Measurements from ENCODE around the gene BUB1.
"Not testable (repeated sequence)": the region's sequence is repeated elsewhere in the genome, so short reads cannot be mapped to it uniquely, and the experiment has no call there.

The BUB1 gene

GRCh38 chr2:110655701-110656100 lies 22.2 kb downstream of the BUB1 start:
- no peak for DNase-seq (ENCODE audit: low read depth)

DNA sequence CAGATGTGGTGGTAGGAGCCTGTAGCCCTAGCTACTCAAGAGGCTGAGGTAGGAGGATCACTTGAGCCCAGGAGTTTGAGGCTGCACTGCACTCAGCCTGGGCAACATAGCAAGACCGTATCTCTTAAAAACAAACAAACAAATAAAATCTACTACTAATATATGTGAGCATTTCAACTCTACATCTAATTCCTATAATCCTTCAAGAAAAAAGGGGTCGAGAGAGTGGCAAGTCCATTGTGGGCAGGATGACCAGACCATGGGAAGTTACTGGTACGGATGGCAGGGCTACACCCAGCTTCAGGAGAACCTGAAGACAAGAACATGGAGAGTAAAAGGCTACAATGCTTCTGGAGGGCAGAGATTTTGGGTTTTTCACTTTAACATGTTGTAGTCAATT lies 24.0 kb downstream of the BUB1 start:
- no peak for DNase-seq (ENCODE audit: low read depth)

- no peak for DNase-seq (ENCODE audit: low read depth)
Observed at GRCh38 chr2:110650346-110650745, 27.5 kb downstream of the BUB1 start.

DNA sequence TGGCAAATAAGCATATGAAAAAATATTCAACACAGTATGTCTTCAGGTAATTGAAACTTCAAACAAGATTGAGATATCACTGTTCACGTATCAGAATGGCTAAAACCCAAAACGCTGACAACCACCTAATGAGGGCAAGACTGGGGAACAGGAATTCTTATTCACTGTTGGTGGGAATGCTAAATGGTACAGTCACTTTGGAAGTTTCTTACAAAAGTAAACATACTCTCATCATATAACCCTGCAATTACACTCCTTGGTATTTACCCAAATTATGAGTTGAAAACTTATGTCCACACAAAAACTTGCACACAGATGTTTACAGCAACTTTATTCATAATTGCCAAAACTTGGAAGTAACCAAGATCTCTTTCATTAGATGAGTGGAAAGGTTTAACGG lies 30.1 kb downstream of the BUB1 start:
- no peak for DNase-seq (ENCODE audit: low read depth)

GRCh38 chr2:110645616-110646015 lies 32.2 kb downstream of the BUB1 start:
- no peak for DNase-seq (ENCODE audit: low read depth)

- no peak for DNase-seq (ENCODE audit: low read depth)
Observed at GRCh38 chr2:110644357-110644756, 33.5 kb downstream of the BUB1 start.

DNA sequence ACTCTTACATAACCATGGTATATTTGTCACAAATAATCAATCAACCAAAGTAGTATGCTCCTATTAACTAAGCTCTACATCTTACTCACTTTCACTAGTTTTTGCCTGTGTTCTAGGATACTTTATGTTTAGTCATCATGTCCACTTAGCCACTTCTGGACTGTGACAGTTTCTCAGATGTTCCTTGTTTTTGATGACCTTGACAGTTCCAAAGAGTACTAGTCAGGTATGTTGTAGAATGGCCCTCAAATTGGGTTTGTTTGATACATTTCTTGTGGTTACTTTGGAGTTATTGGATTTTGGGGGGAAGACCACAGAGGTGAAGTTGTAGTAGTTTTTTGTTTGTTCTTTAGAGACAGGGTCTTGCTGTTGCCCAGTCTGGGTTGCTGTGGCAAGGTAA lies 35.5 kb downstream of the BUB1 start:
- no peak for DNase-seq (ENCODE audit: low read depth)

DNA sequence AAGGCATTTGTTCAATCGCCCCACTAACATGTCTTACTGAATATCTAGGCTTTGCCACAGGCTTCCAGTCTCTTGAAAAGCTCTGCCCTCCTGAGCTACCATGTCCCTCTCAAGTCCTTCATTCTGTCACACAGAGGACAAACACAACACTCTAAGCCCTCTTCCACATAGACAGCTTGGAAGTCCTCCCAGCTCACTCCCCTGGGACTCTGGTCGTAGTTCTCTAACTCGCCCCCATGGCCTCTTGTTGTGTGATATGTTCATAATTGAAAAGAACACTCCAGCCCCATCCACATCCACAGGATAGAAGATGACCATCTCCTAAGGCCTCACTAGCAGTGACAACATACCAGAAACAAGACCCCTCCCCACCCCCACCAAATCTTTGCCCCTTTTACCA lies 37.9 kb downstream of the BUB1 start:
- no peak for DNase-seq (ENCODE audit: low read depth)

GRCh38 chr2:110638952-110639695 lies 38.7 kb downstream of the BUB1 start:
- no peak for DNase-seq (ENCODE audit: low read depth)

DNA sequence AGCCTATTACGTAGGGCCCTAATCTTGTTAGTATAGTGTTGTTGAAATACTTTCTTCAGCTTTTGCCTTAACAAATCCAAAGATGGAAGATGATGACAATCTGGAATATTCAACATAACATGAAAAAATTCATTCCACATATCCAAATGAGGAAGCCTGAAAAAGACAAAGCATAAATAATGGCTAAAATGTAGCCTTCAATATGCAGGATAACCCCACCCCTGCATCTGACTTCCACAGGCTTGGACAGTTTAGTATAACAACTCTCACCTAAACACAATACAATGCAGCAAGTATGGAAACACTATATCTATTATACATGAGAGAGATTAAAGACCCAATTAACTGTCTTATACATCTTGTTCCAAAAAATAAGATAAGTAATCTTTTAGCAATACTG lies 39.9 kb downstream of the BUB1 start:
- DNase-seq (ENCODE audit: low read depth) = no peak

DNA sequence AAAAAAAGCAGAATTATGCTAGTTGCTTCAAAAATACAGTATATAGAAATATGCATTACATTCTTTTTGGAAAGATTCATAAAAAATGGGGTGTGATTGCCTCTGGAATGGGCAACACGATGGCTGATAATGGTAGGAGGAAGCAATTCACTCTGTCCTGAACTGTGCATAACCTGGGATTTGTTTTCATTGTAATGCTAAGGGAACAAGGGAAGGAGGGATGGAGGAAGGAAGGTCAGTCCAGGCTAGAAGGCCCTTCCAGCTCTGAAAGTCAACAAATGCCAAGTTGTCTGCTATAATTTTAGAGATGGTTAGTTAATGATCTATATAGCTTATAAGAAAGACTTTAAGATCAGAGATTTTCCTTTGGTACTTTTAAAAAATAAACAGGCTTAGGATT lies 40.8 kb downstream of the BUB1 start:
- DNase-seq (ENCODE audit: low read depth) = no peak

DNA sequence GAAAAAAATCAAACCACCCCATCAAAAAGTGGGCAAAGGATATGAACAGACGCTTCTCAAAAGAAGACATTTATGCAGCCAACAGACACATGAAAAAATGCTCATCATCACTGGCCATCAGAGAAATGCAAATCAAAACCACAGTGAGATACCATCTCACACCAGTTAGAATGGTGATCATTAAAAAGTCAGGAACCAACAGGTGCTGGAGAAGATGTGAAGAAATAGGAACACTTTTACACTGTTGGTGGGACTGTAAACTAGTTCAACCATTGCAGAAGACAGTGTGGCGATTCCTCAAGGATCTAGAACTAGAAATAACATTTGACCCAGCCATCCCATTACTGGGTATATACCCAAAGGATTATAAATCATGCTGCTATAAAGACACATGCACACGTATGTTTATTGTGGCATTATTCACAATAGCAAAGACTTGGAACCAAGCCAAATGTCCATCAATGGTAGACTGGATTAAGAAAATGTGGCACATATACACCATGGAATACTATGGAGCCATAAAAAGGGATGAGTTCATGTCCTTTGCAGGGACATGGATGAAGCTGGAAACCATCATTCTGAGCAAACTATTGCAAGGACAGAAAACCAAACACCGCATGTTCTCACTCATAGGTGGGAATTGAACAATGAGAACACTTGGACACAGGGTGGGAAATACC lies 41.8 kb downstream of the BUB1 start:
- not testable (repeated sequence) for DNase-seq (ENCODE audit: low read depth)

GRCh38 chr2:110627348-110627747 lies 50.5 kb downstream of the BUB1 start:
- DNase-seq (ENCODE audit: low read depth) = not testable (repeated sequence)

GRCh38 chr2:110619326-110619939 lies 58.4 kb downstream of the BUB1 start:
- DNase-seq (ENCODE audit: low read depth) = not testable (repeated sequence)

DNA sequence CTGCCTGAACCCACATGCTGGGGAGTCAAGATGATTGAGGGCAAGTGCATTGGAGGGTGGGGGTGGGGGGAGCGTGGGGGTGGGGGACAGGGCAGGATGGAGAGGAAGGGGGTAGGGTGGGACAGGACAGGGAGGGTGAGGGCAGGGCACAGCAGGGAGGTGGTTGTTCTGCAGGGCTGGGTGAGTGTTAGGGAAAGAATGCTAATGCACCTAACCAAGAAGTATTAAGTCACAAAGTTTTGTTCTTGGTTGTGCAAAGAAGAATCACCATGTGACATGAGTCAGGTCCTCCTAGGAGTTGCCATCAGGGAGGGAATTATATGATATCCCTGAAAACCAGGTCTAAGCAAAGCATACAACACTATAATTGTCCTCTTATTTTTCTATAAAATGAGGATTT lies 63.9 kb downstream of the BUB1 start:
- DNase-seq (ENCODE audit: low read depth) = not testable (repeated sequence)

DNA sequence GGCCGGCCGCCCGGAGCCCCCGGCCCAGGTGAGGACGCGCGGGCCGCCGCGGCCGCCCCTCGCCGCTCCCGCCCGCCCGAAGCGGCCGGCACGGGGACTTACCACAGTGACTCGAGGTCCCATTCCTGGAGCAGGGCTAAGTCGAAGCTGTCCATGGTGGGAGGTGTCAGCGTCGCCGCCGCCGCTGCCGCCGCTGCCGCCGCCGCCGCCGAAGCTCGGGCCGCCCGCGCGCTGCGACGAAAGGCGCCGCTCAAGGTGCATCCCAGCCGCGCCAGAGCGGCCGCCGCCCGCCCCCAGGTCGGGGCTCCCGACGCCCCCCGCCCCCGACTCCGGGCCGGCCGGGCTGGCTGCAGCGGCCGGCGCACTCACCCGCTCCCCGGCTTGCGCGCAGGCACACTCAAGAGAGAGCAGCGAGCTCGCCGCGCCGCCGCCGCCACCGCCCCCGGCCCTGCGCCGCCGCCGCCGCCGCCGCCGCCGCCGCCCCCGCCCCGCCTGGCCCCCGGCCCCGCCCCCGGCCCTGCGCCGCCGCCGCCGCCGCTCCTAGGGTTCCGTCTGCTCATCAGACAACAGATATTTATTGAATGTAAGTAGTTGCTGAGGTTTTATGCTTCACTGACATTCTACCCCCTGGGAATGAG lies 67.1 kb downstream of the BUB1 start:
- DNase-seq (ENCODE audit: low read depth) = not testable (repeated sequence)

- DNase-seq (ENCODE audit: low read depth) = not testable (repeated sequence)
Observed at GRCh38 chr2:110609843-110610612, 67.8 kb downstream of the BUB1 start.

DNA sequence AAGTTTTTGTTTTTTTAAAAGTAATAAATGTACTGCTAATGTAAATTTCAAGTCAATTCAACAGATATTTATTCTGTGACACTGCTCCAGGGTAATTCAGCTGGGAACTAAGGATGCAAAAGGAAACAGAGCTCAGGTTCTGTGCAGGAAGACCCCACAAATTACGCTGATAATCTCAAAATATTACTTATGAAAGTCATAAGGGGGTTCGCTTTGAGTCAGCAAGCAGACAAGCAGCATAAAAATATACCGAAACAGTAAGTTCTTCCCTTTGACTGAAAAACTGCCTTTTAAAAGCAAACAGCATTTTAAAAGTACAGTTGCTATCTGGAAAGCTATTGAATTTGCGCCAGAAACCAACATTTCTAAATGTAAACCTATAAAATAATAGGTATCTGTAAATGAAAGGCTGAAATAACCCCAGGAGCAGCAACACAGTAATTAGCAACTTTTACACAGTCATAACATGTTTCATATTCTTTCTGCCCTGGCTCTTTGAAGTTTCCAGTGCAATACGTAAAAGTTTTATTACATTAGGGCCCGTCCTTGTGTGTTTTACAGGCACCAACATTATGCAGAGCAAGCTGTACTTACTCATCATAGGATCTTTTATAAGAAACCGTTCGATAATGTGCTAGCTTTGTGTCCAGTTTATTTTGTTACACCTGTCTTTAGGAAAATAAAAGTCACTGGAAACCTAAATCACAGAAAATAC lies 68.9 kb downstream of the BUB1 start:
- DNase-seq (ENCODE audit: low read depth) = not testable (repeated sequence)

DNA sequence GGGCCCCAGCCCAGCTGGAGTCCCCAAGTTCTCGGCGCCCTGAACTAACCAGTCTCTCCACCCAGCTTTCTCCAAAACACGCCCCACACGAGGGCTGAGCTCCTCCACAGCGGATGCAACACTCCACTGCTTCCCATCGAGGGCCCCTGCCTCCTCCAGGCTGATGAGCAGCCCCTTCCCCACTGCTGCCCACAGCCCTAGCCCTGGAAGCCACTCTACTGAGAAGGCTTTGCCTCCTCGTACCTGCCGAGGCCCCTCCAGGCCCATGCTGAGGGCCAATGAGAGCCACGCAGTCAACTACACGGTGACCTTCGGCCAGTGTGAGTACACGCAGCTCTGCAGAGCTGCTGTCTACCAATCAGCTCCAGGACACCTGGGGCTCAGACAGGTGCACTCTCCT lies 72.8 kb downstream of the BUB1 start:
- DNase-seq (ENCODE audit: low read depth) = not testable (repeated sequence)

- not testable (repeated sequence) for DNase-seq (ENCODE audit: low read depth)
Observed at GRCh38 chr2:110603917-110604591, 73.8 kb downstream of the BUB1 start.

DNA sequence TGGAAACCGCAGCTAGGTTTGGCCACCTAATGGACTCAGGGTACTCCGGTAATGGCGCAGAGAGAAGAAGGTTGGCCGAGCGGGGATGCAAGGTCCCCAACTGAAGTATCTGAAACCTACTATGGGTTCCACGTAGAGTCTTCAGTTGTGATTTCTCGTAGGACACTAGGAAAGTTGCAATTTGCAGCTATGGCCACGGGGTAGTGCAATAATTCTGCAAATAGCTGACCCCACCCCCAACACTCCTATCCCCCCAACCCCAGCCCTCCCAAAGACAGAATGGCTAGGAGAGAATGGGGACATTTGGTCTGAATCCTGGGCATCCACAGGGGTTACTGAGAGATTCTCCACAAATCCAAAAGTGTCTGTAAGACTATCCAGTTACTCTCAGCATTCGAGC lies 75.7 kb downstream of the BUB1 start:
- not testable (repeated sequence) for DNase-seq (ENCODE audit: low read depth)
